Astrocyte of the spinal cord (primary cell): ENCODE data around the gene CMTM5.

Experiments used
- DNase-seq: peaks from one replicate; pipeline ENCODE4 v3.0.0; 2011; ENCODE audit warnings: low read depth, low spot score
- H3K4me3 ChIP-seq: 2 replicates; pipeline ENCODE4 v1.5.1; 2011; ENCODE audit warnings: low read depth, mild to moderate bottlenecking, low read length, moderate library complexity
- in situ Hi-C: cut with HindIII; loops from 2 replicates; pipeline ENCODE4 v1.10.0; 2017; ENCODE audit warnings: low sequenced_read_pairs
- TF ChIP-seq, protein P1 (sequence below): IDR thresholded peaks from 2 replicates; pipeline ENCODE4 v1.5.1; 2012; ENCODE audit warnings: low read depth, mild to moderate bottlenecking, low read length, inconsistent platforms

The CMTM5 gene

DNA sequence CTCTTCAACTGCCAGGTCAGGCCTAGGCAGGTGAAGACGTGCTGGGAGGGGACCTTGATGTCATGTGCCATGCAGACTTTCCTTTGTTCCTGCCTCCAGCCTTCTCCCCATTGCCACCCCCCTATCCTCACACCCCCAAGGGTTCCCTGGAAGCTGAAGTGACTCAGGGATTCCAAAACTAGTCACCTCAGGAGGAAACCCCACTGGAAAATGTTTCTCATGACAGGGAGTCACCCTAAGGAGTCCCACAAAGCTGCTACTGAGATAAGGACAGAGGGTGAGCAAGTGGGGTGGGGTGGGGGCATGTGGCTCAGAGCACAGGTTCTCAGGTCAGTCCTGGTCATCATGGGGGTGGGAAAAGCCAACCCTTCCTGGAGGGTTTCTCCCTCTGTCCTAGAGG, 6.6 kb upstream of the CMTM5 start:
- no peak for DNase-seq
- in situ Hi-C loops: no loop called here
- no peak overlapping the region for H3K4me3 ChIP-seq
- TF ChIP-seq, protein P1, sequence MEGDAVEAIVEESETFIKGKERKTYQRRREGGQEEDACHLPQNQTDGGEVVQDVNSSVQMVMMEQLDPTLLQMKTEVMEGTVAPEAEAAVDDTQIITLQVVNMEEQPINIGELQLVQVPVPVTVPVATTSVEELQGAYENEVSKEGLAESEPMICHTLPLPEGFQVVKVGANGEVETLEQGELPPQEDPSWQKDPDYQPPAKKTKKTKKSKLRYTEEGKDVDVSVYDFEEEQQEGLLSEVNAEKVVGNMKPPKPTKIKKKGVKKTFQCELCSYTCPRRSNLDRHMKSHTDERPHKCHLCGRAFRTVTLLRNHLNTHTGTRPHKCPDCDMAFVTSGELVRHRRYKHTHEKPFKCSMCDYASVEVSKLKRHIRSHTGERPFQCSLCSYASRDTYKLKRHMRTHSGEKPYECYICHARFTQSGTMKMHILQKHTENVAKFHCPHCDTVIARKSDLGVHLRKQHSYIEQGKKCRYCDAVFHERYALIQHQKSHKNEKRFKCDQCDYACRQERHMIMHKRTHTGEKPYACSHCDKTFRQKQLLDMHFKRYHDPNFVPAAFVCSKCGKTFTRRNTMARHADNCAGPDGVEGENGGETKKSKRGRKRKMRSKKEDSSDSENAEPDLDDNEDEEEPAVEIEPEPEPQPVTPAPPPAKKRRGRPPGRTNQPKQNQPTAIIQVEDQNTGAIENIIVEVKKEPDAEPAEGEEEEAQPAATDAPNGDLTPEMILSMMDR: no peak

DNA sequence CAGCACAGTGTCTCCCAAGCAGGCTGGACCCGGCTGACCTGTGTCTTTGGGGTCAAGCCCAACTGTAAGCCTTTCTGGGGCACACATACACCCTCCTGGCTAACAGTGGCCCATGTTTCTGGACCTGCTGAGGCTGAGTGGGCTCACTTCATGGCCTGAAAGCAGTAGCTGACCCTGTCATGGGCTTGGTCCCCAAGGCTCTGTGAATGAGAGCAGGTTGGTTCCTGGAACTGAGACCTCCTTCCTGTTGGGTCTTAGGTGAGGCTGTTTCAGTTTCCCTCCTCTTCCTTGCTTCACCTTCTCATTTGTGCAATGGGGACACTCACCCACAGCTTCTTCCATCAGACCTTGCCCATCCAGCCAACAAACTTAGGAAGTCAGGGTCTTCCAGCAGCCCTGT, 5.0 kb upstream of the CMTM5 start:
- in situ Hi-C loops: no loop called here
- DNase-seq: no peak
- no peak overlapping the region for H3K4me3 ChIP-seq
- TF ChIP-seq, protein P1: no peak

DNA sequence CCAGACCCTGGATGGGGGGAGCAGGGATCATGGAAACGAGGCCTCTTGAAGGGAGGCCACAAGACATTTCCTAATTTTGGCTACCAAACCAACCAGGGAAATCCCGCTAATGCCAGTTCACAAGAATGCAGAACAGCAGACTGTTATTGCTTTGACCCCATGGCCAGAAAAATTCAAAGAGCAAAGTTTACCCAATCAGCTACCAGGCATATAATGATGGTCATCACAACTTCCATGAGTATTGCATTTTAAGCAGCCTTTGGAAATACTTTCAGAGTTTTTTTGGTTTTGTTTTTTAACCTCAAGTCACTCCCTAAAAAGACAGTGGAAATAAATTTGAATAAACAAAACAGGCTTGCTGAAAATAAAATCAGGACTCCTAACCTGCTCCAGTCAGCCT, 4.3 kb upstream of the CMTM5 start, which contains the start of gene IL25:
Gene IL25 (plus strand): TSS at position 301 of the 400 bp plus-strand sequence.
- no peak for DNase-seq
- in situ Hi-C loops: no loop called here
- no peak within 1 kb of the TSS for H3K4me3 ChIP-seq
- TF ChIP-seq, protein P1: no peak

DNA sequence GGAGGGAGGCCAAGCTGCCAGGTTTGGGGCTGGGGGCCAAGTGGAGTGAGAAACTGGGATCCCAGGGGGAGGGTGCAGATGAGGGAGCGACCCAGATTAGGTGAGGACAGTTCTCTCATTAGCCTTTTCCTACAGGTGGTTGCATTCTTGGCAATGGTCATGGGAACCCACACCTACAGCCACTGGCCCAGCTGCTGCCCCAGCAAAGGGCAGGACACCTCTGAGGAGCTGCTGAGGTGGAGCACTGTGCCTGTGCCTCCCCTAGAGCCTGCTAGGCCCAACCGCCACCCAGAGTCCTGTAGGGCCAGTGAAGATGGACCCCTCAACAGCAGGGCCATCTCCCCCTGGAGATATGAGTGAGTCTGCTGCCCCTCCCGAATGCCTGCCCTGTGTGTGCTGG, 3.8 kb upstream of the CMTM5 start:
- DNase-seq: no peak
- H3K4me3 ChIP-seq: no peak overlapping the region
- TF ChIP-seq, protein P1: no peak
- in situ Hi-C loops: no loop called here

DNA sequence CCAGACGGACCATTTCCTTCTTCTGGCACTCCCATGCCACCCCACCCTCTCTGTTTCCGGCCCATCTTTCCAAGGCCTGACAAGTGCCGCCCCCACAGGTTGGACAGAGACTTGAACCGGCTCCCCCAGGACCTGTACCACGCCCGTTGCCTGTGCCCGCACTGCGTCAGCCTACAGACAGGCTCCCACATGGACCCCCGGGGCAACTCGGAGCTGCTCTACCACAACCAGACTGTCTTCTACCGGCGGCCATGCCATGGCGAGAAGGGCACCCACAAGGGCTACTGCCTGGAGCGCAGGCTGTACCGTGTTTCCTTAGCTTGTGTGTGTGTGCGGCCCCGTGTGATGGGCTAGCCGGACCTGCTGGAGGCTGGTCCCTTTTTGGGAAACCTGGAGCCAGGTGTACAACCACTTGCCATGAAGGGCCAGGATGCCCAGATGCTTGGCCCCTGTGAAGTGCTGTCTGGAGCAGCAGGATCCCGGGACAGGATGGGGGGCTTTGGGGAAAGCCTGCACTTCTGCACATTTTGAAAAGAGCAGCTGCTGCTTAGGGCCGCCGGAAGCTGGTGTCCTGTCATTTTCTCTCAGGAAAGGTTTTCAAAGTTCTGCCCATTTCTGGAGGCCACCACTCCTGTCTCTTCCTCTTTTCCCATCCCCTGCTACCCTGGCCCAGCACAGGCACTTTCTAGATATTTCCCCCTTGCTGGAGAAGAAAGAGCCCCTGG, 1.2 kb upstream of the CMTM5 start:
- no peak for DNase-seq
- H3K4me3 ChIP-seq: no peak overlapping the region
- TF ChIP-seq, protein P1: no peak
- in situ Hi-C loops: no loop called here

DNA sequence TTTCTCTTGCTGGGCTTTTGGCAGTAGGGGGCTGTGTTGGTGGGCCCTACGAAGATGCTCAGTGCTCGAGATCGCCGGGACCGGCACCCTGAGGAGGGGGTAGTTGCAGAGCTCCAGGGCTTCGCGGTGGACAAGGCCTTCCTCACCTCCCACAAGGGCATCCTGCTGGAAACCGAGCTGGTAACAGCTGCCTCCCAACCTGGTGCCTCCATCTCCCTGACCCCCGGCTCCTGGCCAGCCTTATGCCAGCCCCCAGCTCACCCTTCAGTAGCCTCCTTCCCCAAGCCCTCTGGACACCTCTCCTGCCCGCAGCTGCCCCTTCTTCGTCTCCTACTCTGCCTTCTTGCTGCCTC, 328 bp downstream of the CMTM5 start:
- in situ Hi-C loops: no loop called here
- no peak for DNase-seq
- no peak overlapping the region for H3K4me3 ChIP-seq
- TF ChIP-seq, protein P1: no peak
